Stimulated activated naive CD4-positive, alpha-beta T cell (primary cell): ENCODE results near the gene PCED1B.

Source experiments
- DNase-seq, 6 experiments: peaks; one replicate each; lab custom pipeline; 2025; lab: John Stamatoyannopoulos, UW

Gene PCED1B

DNA sequence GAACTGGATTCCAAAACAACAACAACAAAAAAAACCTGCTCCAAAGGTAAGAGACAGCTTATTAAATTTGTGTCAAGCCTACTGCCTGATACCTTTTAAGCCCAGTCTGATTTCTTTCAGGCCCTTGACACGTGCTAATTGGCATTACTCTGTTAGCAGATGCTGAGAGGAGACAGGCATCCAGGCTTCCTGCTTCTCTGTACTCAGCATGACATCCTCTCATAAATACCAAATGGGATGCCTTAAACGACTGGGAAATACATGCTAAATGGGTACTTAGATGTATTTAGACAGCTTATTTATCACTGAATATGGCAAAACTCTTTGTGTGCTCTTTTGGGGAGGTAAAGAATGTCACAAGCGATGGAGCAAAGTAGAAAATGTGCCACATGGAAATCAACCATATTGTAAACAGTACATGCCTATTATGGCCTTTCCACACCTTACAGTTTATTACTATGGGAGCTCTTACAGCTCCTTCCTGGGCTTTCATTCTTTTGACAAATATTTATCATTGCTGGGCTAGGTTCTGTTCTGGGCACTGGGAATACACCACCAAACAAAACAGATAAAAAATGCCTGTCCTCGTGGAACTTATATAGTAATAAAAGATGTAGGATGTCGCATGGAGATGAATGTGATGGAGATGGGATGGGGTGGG is 11.5 kb upstream of the PCED1B start:
- no peak for DNase-seq

DNA sequence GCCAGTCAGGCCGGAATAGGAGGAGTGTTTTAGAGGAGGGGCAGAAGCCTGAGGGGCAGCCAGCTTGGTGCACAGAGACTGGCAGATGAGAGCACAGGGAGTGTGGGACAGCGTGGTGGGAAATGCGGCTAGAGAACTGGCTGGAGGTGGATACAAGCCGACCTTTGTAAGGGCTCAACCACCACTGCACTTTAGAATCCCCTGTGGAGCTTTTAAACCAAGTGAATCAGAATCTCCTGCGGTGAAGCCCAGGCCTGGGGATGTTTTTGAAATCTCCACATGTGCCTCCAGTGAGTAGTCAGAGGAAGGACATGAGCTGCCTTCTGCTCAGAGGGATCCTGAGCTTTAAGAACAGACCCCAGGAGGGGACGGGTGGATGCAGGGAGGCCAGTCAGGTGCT is 10.9 kb upstream of the PCED1B start:
- no peak for DNase-seq

DNA sequence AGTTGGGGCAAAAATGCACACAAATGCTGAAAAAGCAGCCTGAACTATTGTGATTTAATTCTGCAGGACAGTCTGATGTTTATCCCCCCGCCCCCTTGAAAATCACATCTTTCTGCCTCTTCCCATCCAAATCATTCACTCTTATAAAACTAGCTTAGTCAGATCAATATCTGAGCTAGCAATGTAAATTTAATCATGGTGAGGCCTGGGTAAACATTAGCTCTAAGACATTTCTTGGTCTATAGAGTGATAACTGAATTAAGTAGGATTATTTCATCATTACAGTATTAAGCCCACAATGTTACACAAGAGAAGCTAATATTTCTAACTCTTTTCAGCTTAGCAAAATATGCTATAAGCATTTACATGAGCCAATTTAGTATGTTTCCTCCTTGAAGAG is 9.1 kb upstream of the PCED1B start:
- DNase-seq: no peak

DNA sequence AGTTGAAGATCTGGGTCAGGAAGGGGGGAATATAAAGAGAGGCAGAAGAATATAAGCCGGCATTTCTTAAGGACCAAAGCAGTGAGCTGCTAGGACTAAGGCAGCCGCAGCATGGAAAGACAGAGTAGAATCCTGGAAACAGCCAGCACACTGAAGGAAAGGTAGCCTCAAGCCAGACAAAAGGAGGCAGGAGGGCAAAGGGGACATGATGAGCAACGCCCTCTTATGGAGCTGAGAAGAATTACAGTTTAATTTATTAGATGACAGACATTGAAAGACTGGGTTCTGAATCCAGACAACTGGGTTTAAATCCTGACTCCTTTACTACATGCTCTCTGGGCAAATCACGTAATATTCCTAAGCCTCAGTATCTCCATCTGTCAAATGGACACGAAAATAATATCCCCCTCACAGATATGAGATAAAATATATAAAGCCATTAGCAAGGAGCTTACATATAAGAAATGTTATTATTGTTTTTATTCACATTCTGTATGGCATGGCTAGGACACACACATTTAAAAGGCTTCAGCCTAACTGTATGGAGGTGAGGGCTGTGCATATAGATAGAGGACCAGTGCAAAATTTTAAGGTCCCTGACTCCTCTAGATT is 8.1 kb upstream of the PCED1B start:
- peak in 1 of 6 experiments; percentile 2 for DNase-seq

DNA sequence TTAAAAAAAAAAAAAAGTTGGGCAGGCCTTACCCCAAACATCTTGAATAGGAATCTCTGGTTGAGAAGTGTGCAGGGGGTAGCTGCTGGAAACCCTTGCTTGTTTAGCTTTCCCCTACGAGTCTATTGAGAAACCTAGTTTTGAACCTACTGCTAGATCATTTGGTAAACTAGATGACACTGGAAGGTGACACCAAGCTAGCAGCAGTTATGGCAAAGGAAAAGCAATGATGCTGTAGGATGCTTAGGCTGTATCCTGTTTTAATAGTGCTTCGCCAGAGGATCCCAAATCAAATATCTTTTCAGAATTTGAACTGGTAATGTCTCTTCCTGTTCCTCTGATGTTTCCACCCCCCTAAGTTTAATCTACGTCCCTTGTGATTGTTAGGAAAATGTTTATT is 5.5 kb upstream of the PCED1B start:
- DNase-seq: no peak

DNA sequence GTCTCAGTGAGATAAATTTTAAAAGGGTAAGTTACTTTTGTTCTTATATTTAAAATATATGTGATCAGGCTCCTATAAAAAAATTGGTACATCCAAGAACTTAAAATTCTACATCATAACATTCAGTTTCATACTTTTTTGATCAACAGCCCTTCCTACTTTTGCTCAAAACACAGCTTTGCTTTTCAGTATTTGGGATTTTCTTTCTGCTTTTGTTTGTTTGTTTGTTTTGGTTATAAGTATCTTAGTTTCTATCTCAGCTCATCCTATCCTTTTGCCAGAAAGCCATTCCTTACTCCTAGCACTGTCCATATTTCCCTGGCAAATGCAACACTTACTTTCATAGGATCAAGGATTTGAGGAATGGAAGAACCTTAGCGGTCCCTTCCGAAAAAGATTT is 4.7 kb upstream of the PCED1B start:
- DNase-seq: no peak

DNA sequence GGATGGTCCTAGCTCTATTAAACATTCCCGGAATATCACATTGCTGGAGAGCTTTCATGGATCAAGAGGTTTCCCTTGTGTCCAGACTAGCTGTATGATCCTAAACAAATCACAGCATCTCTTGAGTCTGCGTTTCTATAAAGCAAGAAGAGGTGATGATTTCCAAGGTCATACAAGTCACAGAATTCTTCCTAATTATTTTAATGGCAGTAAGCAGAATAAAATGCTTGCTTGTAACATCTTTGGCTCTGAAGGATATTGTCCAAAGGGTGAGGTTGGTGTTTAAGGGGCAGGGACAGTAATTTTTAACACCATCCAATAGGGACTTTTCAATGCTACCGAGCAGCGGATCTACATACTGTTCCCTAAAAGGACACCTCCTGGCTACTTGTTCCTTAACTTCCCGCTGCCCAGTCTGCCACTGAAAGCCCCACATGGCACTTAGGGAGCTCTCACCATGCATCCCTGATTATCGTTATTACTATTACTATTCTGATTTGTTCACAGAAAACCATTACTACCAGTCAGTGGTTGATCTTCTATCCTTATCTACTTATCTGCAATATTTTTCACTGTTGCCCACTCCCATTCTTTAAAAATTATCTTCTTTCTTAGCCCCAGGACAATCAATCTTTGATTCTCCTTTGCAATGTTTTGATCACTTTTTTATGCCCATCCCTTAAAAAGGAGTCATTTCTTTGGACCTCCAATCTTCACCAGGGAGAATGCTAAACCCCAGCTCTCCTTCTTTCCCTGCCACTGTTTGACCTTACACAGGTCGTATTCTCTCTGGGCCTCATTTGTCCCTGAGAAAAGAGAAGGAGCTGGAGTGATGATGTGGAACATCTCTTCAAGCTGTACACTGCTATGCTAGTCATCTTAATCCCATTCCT is 4.0 kb upstream of the PCED1B start:
- DNase-seq: no peak

DNA sequence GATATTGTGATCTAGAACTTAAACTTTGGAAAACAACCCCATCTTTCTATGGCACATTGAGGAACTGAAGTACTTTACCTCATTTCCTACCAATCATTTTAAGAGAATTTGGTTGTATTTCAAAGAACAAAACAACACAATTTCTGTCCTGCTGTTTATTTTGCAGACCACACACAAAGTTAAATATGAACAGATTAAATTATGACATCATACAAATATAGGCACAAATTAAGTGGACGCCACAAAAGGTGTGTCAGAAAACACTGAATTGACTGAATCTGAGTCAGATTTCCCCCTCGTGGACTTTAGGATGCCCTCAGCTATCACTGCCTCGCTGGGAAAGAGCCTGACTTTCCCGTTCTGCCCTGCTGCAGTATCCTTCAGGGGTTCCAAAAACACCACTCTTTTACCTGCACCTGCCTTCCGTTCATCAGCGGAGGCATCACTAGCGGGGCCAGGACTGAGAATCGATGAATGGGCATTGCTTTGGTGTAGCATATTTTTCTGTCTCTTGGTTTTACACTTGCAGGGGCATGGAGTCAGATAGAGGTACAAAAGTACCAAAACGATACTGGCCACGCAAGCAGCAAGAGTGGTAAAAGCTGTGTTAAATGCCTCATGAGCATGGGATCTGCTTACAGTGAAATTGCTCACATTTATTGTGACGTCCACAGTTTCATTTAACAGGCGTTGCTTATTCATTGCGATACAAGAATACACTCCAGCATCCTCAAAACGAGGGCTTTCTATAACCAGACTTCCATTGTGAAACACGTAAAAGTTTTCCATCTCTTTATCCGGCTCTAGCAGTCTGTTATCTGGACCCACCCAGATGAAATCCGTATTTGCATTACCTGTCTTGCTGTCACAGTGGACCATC is 2.0 kb upstream of the PCED1B start:
- no peak for DNase-seq

DNA sequence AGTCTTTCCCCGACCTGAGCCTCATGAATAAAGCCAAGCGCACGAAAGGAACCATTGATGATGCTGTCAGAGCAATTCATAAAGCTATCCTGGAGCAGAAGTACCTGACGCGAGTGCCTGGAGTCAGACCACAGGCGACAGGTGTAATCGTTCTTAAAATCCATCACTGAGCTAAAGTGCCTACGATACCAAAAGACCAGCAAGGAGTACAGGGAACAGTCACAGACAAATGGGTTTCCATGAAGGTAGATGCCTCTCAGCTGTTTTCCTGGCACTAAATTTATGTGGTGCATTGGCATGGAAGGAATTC is 1.4 kb upstream of the PCED1B start:
- no peak for DNase-seq

DNA sequence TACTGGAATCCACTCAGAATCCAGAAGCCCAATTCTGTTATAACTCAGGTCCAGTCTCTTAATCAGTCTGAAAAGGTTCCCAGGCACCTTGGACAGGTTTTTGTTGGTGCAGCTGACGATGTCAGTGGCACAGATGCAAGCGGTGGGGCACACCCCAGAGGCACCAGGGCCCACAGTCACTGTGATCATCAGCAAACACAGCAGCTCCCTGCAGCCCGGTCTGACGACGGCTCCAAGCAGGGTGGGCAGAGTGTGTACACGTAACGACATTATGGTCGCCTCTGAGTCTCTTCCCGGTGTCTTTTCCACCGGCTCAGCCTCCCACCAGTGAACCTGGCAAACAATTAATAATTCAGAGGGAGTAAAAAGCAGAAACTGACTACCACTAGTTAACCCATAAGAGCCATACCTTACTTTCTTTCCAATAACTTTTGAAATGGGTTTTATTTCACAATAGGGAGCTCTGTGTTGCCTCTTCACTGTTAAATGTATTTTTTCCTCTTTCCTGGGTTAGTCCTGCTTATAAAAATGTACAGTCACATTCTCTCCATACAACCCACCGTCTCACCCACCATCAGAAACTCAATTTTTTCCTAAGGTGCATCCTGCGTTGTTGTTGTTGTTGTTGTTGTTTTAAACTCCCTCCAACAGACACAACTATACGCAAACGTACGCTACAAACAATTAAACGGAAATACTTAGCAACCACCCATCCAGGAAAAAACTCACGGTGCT is 521 bp upstream of the PCED1B start:
- DNase-seq: peak in 5 of 6 experiments; percentile 9 to 26 (median 14)

DNA sequence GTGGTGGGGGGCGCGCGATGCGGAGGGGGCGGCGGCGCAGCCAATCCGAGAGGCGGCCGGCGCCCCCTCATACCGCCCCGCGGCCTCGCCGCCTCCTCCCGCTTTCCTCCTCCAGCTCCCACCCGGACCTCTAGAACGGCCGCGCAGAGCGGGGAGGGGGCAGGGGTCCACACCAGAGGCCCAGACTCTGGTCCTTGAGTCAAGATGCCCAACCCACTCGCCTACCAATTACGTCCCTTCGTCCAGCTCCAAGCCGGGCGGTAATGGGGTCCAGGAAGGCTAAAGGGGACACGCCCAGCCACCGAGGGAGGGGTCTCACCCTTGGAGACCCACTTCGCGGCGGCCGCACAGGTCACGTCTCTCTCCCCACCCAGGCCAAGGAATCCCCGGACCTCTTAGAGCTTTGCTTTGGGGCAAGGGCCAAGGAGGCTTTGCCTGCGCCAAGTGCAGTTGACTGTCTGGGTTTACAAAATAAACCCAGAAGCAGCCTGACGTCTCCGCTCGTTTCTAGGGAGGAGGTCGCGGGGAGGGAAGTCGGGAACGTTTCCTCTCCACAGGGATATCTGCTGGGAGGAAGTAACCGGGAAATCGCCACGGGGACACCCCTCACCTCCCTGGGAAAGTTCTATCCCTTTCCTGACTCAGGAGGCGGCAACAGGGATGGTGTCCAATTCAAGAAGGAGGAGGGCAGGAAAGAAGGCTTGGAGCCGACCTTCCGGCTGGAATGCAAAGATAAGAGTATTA is 732 bp downstream of the PCED1B start:
- peak in 4 of 6 experiments; percentile 37 to 58 (median 42) for DNase-seq

DNA sequence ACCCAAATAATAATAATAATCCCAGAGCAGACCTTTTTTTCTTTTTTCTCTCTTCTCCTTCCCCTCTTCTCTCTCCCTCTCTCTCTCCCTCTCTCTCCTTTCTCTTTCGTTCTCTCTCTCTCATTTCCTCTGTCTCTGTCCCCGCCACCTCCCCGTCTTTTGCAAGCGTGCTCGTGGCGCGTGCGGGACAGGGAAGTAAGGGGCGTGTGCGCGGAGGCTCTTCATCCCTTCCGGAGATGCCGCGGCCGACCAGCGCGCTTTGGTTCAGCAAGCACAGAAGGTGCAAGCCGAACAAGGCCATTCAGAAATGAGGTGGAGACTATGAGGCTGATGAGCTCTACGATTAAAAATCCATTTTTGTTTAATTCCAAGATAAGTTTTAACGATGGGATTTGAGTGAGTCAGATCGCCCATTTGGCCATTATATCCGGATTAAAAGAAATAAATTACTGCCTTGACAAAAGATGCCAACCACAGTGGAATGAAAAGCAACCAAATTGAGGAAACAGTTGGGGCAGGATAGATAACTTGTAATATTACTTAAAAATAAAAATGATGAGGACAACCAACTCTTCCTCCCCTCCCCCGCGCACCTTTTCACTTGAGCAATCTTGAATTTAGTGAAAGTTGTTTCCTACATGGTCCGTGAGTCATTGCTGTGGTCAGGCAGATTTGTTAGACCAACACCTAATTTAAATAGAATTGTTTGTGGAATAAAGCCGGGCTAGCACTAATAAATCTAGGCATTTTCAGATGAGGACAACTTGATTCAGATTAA is 1.5 kb downstream of the PCED1B start:
- peak; percentile 17 to 52 (median 36) for DNase-seq

DNA sequence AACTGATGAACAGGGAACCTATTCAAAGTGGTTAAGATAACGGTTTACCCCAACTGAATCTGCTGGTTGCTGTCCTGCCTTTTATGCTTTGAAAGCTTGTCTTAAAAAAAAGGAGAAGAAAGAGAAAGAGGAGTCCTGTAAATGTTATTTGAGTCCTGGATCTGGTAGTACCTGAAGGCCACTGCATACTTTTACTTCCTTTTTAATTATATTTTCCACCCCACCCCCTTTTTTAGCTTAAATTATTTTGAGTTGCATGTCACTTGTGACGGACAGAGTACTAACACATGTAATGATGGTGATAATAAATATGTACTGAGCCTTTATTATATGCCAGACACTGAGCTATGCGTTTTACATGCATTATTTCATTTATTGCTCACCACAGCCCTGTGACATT is 2.9 kb downstream of the PCED1B start:
- DNase-seq: no peak

DNA sequence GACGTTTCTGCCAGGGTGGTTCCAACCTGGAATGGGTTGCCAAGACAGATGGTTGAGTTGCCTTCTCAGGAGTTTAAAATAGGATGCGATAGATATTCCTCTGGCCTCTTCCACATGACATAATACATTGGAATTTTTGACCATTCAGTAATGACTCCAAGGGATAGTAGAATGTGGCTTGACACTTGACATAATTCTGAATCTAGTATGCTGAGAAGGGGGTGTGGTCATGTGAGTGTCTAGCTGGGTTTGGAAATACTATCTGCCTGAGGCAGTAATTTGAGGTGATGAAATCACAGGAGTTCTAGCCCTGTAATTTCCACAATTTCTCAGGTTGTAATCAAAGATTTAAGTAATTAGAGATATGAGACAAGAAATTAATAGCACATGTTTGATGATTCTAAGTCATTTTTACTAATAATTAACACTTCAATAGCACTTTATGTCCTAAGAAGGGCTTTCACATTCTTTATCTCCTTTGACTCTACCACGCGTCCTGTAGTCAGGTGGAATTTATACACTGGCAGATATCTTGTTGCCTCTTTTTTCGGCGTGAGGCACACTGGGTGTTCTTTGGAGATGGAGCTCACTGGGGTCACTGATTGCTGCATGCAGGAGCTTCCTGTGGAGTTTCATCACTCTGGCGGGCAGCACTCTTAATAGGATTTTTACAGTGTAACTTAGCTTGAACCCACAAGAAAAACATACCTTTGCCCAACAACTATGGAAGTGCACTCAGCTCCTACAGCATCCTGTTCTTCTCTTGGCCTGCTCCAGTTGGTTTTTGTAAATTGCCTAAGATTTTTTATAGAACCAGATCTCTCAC is 3.6 kb downstream of the PCED1B start:
- no peak for DNase-seq

DNA sequence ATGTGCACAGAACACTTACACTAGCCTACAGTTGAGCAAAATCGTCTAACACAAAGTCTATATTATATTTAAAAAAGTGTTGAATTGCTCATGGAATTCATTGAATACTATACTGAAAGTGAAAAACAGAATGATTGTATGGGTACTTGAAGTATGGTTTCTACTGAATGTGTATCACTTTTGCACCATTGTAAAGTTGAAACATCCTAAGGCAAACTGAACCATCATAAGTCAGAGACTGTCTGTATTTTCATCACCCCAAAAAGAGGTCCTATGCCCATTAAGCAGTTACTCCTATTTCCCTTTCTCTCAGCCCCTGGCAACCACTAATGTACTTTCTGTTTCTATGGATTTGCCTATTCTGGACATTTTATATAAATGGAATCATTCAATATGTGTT is 4.8 kb downstream of the PCED1B start:
- no peak for DNase-seq

DNA sequence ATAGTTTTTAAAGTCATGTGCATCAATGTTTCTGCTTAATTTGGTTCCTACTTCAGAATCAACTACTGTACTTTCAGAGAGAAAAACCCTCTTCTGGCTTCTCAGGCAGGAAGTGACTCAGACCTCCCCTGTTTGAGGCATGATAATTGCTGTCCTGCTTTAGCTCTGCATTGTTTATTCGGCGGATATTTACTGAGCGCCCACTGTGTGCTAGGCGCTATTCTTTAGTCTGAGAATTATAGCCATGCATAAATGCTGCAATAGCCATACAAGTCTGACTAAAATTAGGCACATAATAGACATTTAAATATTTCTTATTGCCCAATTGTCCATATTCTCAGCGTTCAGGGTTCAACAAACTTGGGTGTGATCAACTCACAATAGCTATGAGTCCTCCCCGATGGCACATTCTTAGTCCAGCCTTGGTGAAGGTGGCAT is 6.4 kb downstream of the PCED1B start:
- DNase-seq: peak in 4 of 6 experiments; percentile 3 to 17 (median 12)

DNA sequence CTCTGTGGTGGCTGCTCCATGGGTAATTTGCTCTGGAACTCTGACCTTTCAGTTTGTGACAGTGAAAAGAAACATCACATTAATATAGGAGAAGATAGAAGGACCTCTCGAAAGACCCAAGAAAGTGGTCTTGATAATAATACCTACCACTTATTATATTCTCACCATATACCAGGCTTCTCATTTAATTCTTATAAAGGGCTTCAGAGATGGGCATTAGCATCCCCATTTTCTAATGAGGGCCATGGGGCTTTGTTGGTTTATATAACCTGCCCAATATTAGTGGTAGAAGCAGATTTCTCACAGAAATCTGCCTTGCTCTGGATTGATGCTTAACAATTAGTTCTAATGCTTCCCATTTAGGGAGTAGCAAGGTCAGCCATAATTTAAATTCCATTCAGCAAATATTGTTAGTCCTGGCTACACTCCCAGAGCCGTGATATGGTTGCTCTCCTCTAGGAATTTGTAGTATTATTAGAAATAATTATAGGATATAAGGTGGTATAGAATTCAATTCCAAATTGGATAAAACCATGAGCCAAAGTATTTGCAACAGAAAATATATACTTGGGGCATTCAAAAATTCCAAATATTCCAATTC is 7.8 kb downstream of the PCED1B start:
- DNase-seq: no peak
